GM12878 (cell line): ENCODE results near the gene LFNG. TPM values are rescaled to one million over a fixed set of nuclear protein-coding genes. Genes with fewer than 3 reads are reported as not detected.

Experiments used
- ATAC-seq: fragments of 200-7000 bp; cut with Tn5 transposase; 3 replicates; pipeline ENCODE4 v1.9.1; 2020; ENCODE audit warnings: mild to moderate bottlenecking, moderate library complexity
- BruUV-seq: library from RNA; stranded (reverse); fragments of 400-500 nt; replicated peaks from 2 replicates; lab custom pipeline; 2021; lab: Mats Ljungman, UMichigan
- CTCF ChIA-PET: fragments of 300-600 bp; sonication (Branson Sonifier 250); formaldehyde crosslinking; extraction: SDS; loops from one replicate; lab custom pipeline; 2021; ENCODE audit warnings: inconsistent platforms; lab: Yijun Ruan, JAX
- POLR2A ChIA-PET: fragments of 350-600 bp; formaldehyde crosslinking; extraction: SDS; loops from one replicate; lab custom pipeline; 2021; ENCODE audit warnings: inconsistent platforms; lab: Charles Lee
- RAD21 ChIA-PET: fragments of 300-600 bp; sonication (Branson Sonifier 250); formaldehyde crosslinking; loops from one replicate; lab custom pipeline; 2023; ENCODE audit warnings: antibody characterized with exemption; ENCODE audit not compliant: unreplicated experiment; lab: Charles Lee
- SMC1A ChIA-PET: fragments of 300-600 bp; sonication (Branson Sonifier 250); formaldehyde crosslinking; loops from one replicate; lab custom pipeline; 2023; ENCODE audit not compliant: unreplicated experiment, uncharacterized antibody; lab: Charles Lee
- DNase-seq: peaks from one replicate; pipeline ENCODE4 v3.0.0-alpha.2; 2011; ENCODE audit warnings: low read depth, low spot score
- FAIRE-seq: peaks from 3 replicates; lab custom pipeline; 2011; peaks lifted over from hg19 to GRCh38; lab: Jason Lieb, UNC
- H2AFZ ChIP-seq: 2 replicates; pipeline ENCODE4 v1.6.0; 2011; ENCODE audit warnings: low read depth, low read length, control low read depth; ENCODE audit not compliant: control insufficient read depth
- H3K27ac ChIP-seq: 2 replicates; pipeline ENCODE4 v1.5.1; 2011; ENCODE audit warnings: control low read depth; ENCODE audit not compliant: control insufficient read depth, insufficient read depth
- H3K27me3 ChIP-seq, 2 experiments: replicated peaks in 1 of 2; 2 replicates each; pipeline versions ENCODE4 v1.6.0 to v1.6.1; 2011; ENCODE audit warnings: low read length in 1 of 2; ENCODE audit not compliant: control insufficient read depth in 2 of 2, insufficient read depth in 2 of 2
- H3K36me3 ChIP-seq, 2 experiments: 2 replicates each; pipeline ENCODE4 v1.5.1; 2011; ENCODE audit warnings: low read length in 1 of 2; ENCODE audit not compliant: control insufficient read depth in 2 of 2, insufficient read depth in 2 of 2
- H3K4me1 ChIP-seq: 2 replicates; pipeline ENCODE4 v1.6.1; 2011; ENCODE audit warnings: mild to moderate bottlenecking, low read length, moderate library complexity, mixed read lengths; ENCODE audit not compliant: control insufficient read depth, insufficient read depth
- H3K4me2 ChIP-seq: 2 replicates; pipeline ENCODE4 v1.6.0; 2011; ENCODE audit warnings: control low read depth; ENCODE audit not compliant: control insufficient read depth, insufficient read depth
- H3K4me3 ChIP-seq: fragments of 200-600 bp; sonication (generic); 2 replicates; pipeline ENCODE4 v1.5.1; 2016
- H3K79me2 ChIP-seq: 2 replicates; pipeline ENCODE4 v1.6.0; 2011; ENCODE audit warnings: low read length; ENCODE audit not compliant: control insufficient read depth, insufficient read depth
- H3K9ac ChIP-seq: 2 replicates; pipeline ENCODE4 v1.8.0; 2011; ENCODE audit warnings: low read length, control low read depth, mixed read lengths; ENCODE audit not compliant: control insufficient read depth, insufficient read depth
- H3K9me3 ChIP-seq: replicated peaks from 3 replicates; pipeline ENCODE4 v1.5.1; 2011; ENCODE audit warnings: mild to moderate bottlenecking, low read length; ENCODE audit not compliant: control insufficient read depth, insufficient read depth
- H4K20me1 ChIP-seq: 2 replicates; pipeline ENCODE4 v1.6.0; 2011; ENCODE audit not compliant: control insufficient read depth, insufficient read depth
- CHD2 ChIP-seq: IDR thresholded peaks from 2 replicates; pipeline ENCODE4 v1.6.1; 2011; ENCODE audit warnings: low read depth, low read length, improper control_type of control experiment, borderline replicate concordance
- CHD4 ChIP-seq: fragments of 200-600 bp; sonication (generic); IDR thresholded peaks from 2 replicates; pipeline ENCODE4 v1.6.1; 2016; ENCODE audit warnings: mild to moderate bottlenecking
- E2F4 ChIP-seq: IDR thresholded peaks from 2 replicates; pipeline ENCODE4 v1.6.1; 2012; ENCODE audit warnings: low read depth, low read length, improper control_type of control experiment
- FOXK2 ChIP-seq: fragments of 450-650 bp; IDR thresholded peaks from 2 replicates; pipeline ENCODE4 v1.6.1; 2017; ENCODE audit warnings: mild to moderate bottlenecking, moderate library complexity
- GABPA ChIP-seq: IDR thresholded peaks from 2 replicates; pipeline ENCODE4 v1.6.1; 2014; ENCODE audit warnings: antibody characterized with exemption, low read depth, mild to moderate bottlenecking, inconsistent platforms
- GATAD2B ChIP-seq: fragments of 450-650 bp; conservative IDR thresholded peaks from 2 replicates; pipeline ENCODE4 v1.6.1; 2017; ENCODE audit warnings: low read depth, mild to moderate bottlenecking, moderate library complexity
- LARP7 ChIP-seq: fragments of 450-650 bp; IDR thresholded peaks from 2 replicates; pipeline ENCODE4 v1.6.1; 2017; ENCODE audit warnings: mild to moderate bottlenecking
- MXI1 ChIP-seq: fragments of 150-350 bp; IDR thresholded peaks from 2 replicates; pipeline ENCODE4 v1.6.1; 2011; ENCODE audit warnings: low read depth, mild to moderate bottlenecking, inconsistent platforms, low read length, improper control_type of control experiment
- MYB ChIP-seq: fragments of 150-350 bp; IDR thresholded peaks from 2 replicates; pipeline ENCODE4 v1.6.1; 2014; ENCODE audit warnings: mild to moderate bottlenecking, low read depth, low read length, borderline replicate concordance
- NFYA ChIP-seq: IDR thresholded peaks from 2 replicates; pipeline ENCODE4 v1.6.1; 2011; ENCODE audit warnings: low read depth, mild to moderate bottlenecking, low read length, improper control_type of control experiment, borderline replicate concordance
- NRF1 ChIP-seq: conservative IDR thresholded peaks from 2 replicates; pipeline ENCODE4 v1.6.1; 2011; ENCODE audit warnings: mild to moderate bottlenecking, low read depth, low read length, improper control_type of control experiment
- POLR2A ChIP-seq: IDR thresholded peaks from 2 replicates; pipeline ENCODE4 v1.6.1; 2011; ENCODE audit warnings: low read depth, mild to moderate bottlenecking, low read length
- SMAD1 ChIP-seq: fragments of 450-650 bp; IDR thresholded peaks from 2 replicates; pipeline ENCODE4 v1.6.1; 2018; ENCODE audit warnings: mild to moderate bottlenecking, low read depth; ENCODE audit not compliant: partially characterized antibody
- SUPT20H ChIP-seq: IDR thresholded peaks from 2 replicates; pipeline ENCODE4 v1.6.1; 2011; ENCODE audit warnings: low read depth, mild to moderate bottlenecking, low read length, moderate library complexity, borderline replicate concordance; ENCODE audit not compliant: control insufficient read depth
- YY1 ChIP-seq: IDR thresholded peaks from 2 replicates; pipeline ENCODE4 v1.6.1; 2011; ENCODE audit warnings: low read depth, mild to moderate bottlenecking, low read length
- WGBS: methylation state at CpG from one replicate; pipeline ENCODE4 v1.1.6; 2016; ENCODE audit warnings: low lambda C conversion rate; ENCODE audit not compliant: insufficient replicate concordance, insufficient coverage; ENCODE audit errors: missing lambda C conversion rate; 5-methylcytosine and 5-hydroxymethylcytosine counted together
- in situ Hi-C: fragments of 300-500 bp; cut with MboI; formaldehyde crosslinking; loops from 9 replicates; pipeline ENCODE4 v1.14.3; 2018; ENCODE audit warnings: mixed read lengths
- intact Hi-C: fragments of 100-400 bp; cut with micrococcal nuclease; formaldehyde crosslinking; loops from one replicate; pipeline ENCODE4 v1.14.2; 2022; ENCODE audit not compliant: unreplicated experiment
- polyA plus RNA-seq, 11 experiments: library from polyadenylated mRNA; depleted of rRNA in 4 of 11; unstranded in 6 of 11; stranded (reverse) in 5 of 11; fragments of >200 nt; fragmentation: Nextera tagmentation in 4 of 11; fragmentation: Illumina TruSeq in 1 of 11; extraction: Ambion mirVana in 4 of 11; extraction: Trizol in 1 of 11; gene quantifications; 1 replicate in 1 of 11; 2 replicates in 10 of 11; pipeline versions ENCODE4 v1.2.1 to v1.2.3, GENCODE V29; 2011 to 2016; ENCODE audit warnings: inconsistent platforms in 2 of 11, missing spikeins in 2 of 11, low read depth in 1 of 11
- total RNA-seq, 4 experiments: library from RNA; depleted of rRNA in 3 of 4; stranded (reverse); fragments of >200 nt in 3 of 4; fragmentation: Illumina TruSeq in 1 of 4; extraction: Trizol in 1 of 4; gene quantifications; 2 replicates each; pipeline versions ENCODE4 v1.2.1 to v1.2.3, GENCODE V29; 2013 to 2021

The LFNG gene
- total and polyA plus RNA-seq, 10 of the 15 experiments (the other 5 are each of a cell fraction or from before 2014, with no cell fraction given) = 0.09 to 0.68 (median 0.33) TPM; not detected in 2

GRCh38 chr7:2497500-2498336 is 21.9 kb upstream of the LFNG start:
- Histone ChIP-seq H3K36me3 (no peaks in the 10 kb centered on the region), H3K9me3 (no peaks in the 10 kb centered on the region), H3K9ac (no peak overlapping the region), H3K4me1 (no peaks in the 10 kb centered on the region), H3K79me2 (no peaks in the 10 kb centered on the region), H2AFZ (no peak overlapping the region), H3K4me2 (no peak overlapping the region), H3K27ac (no peak overlapping the region), H3K27me3 (peaks cover 0 to 1% of the 10 kb centered on the region in 2 experiments; a peak in 1 of 4 replicates), H3K4me3 (no peak overlapping the region), H4K20me1 (no peaks in the 10 kb centered on the region)
- CTCF ChIA-PET = interaction anchor here (1.4 kb wide), 1 partner anchor 29 kb away, joined by 4 read pairs; no protein-coding TSS in a partner anchor
- in situ Hi-C loops (no loop called here), intact Hi-C loops (no loop called here)
- no TSS peak for BruUV-seq
- no peak for TF ChIP-seq GABPA
- TF ChIP-seq CHD2 = no peak
- TF ChIP-seq FOXK2 = no peak
- DNase-seq (no peak), FAIRE-seq (no peak), ATAC-seq (no peak; the same call in 2 of the 3 replicates)
- SMC1A ChIA-PET = interaction anchor here (0.5 kb wide), 1 partner anchor 707 kb away, joined by 3 read pairs; no protein-coding TSS in a partner anchor
- RAD21 ChIA-PET = interaction anchor here (1.6 kb wide), 1 partner anchor 29 kb away, joined by 3 read pairs; no protein-coding TSS in a partner anchor
- 31% methylated on average over 21 of the region's 25 CpGs for WGBS
- POLR2A ChIA-PET = no interaction called here

- in situ Hi-C loops (no loop called here), intact Hi-C loops (no loop called here)
- RAD21 ChIA-PET = interaction anchor here (1.6 kb wide), 1 partner anchor 30 kb away, joined by 3 read pairs; no protein-coding TSS in a partner anchor
- H3K4me1 ChIP-seq = no peaks in the 10 kb centered on the region
- no TSS peak for BruUV-seq
- H2AFZ ChIP-seq = no peak overlapping the region
- H3K27ac ChIP-seq = no peak overlapping the region
- DNase-seq (no peak), ATAC-seq (no peak), FAIRE-seq (no peak)
- CTCF ChIA-PET = interaction anchor here (1.4 kb wide), 1 partner anchor 30 kb away, joined by 4 read pairs; no protein-coding TSS in a partner anchor
- no peaks in the 10 kb centered on the region for H4K20me1 ChIP-seq
- SMC1A ChIA-PET = no interaction called here
- no peak overlapping the region for H3K4me2 ChIP-seq
- no peak overlapping the region for H3K4me3 ChIP-seq
- POLR2A ChIA-PET = no interaction called here
- no peaks in the 10 kb centered on the region for H3K79me2 ChIP-seq
- 41% methylated on average over 6 of the region's 6 CpGs for WGBS
- H3K36me3 ChIP-seq = no peaks in the 10 kb centered on the region
- no peak overlapping the region for H3K9ac ChIP-seq
- H3K27me3 ChIP-seq = peaks cover 0 to 1% of the 10 kb centered on the region in 2 experiments; a peak in 1 of 4 replicates
- H3K9me3 ChIP-seq = no peaks in the 10 kb centered on the region
- TF ChIP-seq SMAD1 (no peak), CHD4 (no peak), POLR2A (no peak), NFYA (no peak), NRF1 (no peak), LARP7 (no peak), E2F4 (no peak), MYB (no peak), YY1 (no peak), FOXK2 (no peak), SUPT20H (no peak), MXI1 (no peak), GATAD2B (no peak)
Observed at GRCh38 chr7:2498708-2499107, 20.9 kb upstream of the LFNG start.
